Measurements from ENCODE around the gene IRS1. TPM values are rescaled to one million over a fixed set of nuclear protein-coding genes. Genes with fewer than 3 reads are reported as not detected.

The IRS1 gene
- total RNA-seq, 1 donor from 2014 or later: 3.2 TPM

DNA sequence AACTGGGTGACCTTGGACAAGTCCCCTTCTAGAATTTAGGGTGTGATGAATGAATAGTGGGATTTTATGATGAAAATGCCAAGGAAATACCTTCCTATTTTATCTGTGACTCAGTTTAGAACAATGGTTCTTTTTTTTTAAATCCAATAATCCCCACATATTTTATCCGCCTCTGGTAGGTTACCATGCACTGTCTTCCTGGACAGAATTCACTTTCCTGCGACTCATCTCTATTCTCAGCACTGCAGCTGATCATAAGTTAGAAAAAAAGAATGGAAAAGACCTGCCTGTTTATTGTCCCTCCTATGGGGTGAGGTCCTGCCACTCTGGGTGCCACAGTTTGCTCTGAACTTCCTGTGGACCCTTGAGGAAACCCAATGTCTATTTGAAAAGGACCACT lies 73.1 kb downstream of the IRS1 start:
- H3K9me3 Mint-ChIP-seq: no peaks in the 10 kb centered on the region
- H3K4me1 Mint-ChIP-seq: peaks cover 3% of the 10 kb centered on the region
- H3K27me3 Mint-ChIP-seq: peaks cover 14% of the 10 kb centered on the region
- no peak for DNase-seq
- H3K27ac Mint-ChIP-seq: no peak overlapping the region
- POLR2A ChIA-PET: interaction anchor here (0.6 kb wide), 1 partner anchor 327 kb away, joined by 6 read pairs; no protein-coding TSS in a partner anchor
- TF ChIP-seq, protein P1, sequence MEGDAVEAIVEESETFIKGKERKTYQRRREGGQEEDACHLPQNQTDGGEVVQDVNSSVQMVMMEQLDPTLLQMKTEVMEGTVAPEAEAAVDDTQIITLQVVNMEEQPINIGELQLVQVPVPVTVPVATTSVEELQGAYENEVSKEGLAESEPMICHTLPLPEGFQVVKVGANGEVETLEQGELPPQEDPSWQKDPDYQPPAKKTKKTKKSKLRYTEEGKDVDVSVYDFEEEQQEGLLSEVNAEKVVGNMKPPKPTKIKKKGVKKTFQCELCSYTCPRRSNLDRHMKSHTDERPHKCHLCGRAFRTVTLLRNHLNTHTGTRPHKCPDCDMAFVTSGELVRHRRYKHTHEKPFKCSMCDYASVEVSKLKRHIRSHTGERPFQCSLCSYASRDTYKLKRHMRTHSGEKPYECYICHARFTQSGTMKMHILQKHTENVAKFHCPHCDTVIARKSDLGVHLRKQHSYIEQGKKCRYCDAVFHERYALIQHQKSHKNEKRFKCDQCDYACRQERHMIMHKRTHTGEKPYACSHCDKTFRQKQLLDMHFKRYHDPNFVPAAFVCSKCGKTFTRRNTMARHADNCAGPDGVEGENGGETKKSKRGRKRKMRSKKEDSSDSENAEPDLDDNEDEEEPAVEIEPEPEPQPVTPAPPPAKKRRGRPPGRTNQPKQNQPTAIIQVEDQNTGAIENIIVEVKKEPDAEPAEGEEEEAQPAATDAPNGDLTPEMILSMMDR (IDR thresholded peaks at IDR 0.05): no peak
- intact Hi-C loops (cut with micrococcal nuclease): no loop called here
- no peak for ATAC-seq (ENCODE audit: low read depth)
- no peak overlapping the region for H3K4me3 Mint-ChIP-seq
- no peaks in the 10 kb centered on the region for H3K36me3 Mint-ChIP-seq (ENCODE audit: low read depth)
- CTCF ChIA-PET: no interaction called here

DNA sequence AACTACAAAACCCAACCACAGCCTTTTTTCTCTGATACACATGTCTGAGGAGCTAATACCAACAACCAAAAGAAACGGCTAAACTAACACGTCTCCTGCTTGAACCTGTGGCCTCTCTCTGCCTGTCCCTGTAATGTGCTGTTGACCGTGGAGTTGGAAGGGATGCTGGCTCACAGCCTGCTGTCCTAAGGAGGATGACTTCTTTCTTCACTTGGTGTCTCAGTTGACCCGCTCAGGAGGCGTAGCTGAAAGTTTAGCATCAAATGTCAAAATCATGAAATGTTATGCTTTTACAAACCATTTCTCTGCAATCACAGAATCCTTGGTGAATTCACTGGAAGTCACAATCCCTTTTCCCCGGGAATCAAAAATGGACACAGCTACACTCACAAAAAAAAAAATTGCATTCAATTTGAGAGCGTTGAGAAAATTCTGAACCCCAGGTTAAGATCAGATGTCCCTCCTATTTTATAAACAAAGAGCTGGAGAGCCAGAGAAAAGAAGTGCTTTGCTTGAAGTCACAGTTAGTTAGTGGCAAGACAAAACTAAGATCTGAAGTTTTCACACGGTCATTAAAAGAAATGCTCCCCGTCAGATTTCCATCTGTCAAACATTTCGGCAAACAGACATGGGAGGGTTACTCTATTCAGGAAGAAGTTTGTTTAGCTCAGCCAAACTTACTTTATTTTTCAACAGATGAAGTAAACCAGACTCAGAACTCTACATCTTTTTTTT lies 74.3 kb downstream of the IRS1 start:
- TF ChIP-seq, protein P1 (IDR thresholded peaks at IDR 0.05): no peak
- DNase-seq (no peak), ATAC-seq (ENCODE audit: low read depth) (no peak)
- POLR2A ChIA-PET: no interaction called here
- Mint-ChIP-seq H3K4me1 (peaks cover 3% of the 10 kb centered on the region), H3K36me3 (ENCODE audit: low read depth) (no peaks in the 10 kb centered on the region), H3K9me3 (no peaks in the 10 kb centered on the region), H3K27me3 (peaks cover 22% of the 10 kb centered on the region), H3K4me3 (no peak overlapping the region), H3K27ac (no peak overlapping the region)
- CTCF ChIA-PET: no interaction called here
- intact Hi-C loops (cut with micrococcal nuclease): no loop called here

DNA sequence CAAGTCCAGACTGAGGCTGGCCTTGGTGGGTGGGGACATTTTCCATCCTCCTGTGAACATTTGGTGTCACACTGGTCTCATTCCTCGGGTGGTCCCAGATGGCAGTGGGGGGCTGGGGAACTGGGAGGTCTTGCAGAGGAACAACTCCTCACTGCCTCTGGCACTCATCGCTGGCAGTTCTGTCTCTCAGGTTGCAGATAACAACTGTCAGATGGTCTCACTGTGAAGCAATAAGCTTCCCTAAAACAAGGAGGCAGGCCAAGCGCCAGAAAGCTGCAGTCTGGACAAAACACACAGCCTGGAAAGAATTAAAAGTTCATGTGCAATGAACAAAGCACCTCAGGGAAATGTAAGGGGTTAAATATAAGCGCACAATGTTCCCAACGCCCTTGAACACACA lies 78.1 kb downstream of the IRS1 start:
- H3K27me3 Mint-ChIP-seq: peaks cover 29% of the 10 kb centered on the region
- H3K27ac Mint-ChIP-seq: no peak overlapping the region
- H3K4me1 Mint-ChIP-seq: peaks cover 3% of the 10 kb centered on the region
- H3K4me3 Mint-ChIP-seq: no peak overlapping the region
- ATAC-seq (ENCODE audit: low read depth): no peak
- ChIA-PET CTCF (no interaction called here), POLR2A (no interaction called here)
- intact Hi-C loops (cut with micrococcal nuclease): no loop called here
- no peaks in the 10 kb centered on the region for H3K36me3 Mint-ChIP-seq (ENCODE audit: low read depth)
- no peak for DNase-seq
- TF ChIP-seq, protein P1 (IDR thresholded peaks at IDR 0.05): no peak
- H3K9me3 Mint-ChIP-seq: no peaks in the 10 kb centered on the region

DNA sequence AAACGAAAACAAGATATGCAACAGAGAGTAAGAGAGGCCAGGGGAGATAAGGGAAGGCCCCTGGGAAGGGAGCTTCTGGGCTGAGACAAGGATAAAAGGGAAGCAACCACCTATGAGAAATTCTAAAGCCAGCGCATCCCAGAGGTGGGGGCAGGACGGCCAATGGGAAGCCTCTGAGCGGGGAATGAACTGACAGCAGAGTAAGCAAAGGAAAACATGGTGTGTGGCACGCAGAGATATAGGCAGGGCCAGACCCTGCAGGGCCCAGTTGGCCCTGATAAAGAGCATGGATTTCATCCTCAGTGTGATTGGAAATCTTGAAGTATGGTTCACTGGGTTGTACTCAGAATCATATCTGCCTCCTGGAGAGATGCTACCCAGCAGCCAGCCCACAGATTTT lies 78.7 kb downstream of the IRS1 start:
- Mint-ChIP-seq H3K9me3 (no peaks in the 10 kb centered on the region), H3K4me1 (peaks cover 8% of the 10 kb centered on the region), H3K4me3 (no peak overlapping the region), H3K27me3 (peaks cover 28% of the 10 kb centered on the region), H3K36me3 (ENCODE audit: low read depth) (no peaks in the 10 kb centered on the region), H3K27ac (no peak overlapping the region)
- ATAC-seq (ENCODE audit: low read depth) (no peak), DNase-seq (no peak)
- intact Hi-C loops (cut with micrococcal nuclease): no loop called here
- ChIA-PET POLR2A (no interaction called here), CTCF (no interaction called here)
- TF ChIP-seq, protein P1 (IDR thresholded peaks at IDR 0.05): no peak

DNA sequence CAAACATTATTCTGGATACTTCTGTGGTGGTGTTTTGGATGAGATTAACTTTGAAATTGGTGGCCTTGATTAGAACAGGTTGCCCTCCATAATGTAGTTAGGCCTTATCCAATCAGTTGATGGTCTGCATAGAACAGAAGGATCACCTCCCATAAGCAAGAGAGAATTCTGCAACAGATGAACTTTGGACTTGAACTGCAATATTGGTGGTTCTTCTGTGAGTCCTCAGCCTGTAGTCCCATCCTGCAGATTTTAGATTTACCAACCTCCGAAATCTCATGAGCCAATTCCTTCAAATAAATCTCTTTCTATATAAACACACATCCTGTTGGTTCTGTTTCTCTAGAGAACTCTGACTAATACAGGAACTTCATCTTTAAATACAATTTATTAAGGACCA lies 81.9 kb downstream of the IRS1 start:
- Mint-ChIP-seq H3K4me3 (no peak overlapping the region), H3K27me3 (peaks cover 17% of the 10 kb centered on the region), H3K9me3 (no peaks in the 10 kb centered on the region), H3K36me3 (ENCODE audit: low read depth) (no peaks in the 10 kb centered on the region), H3K27ac (no peak overlapping the region), H3K4me1 (peaks cover 9% of the 10 kb centered on the region)
- TF ChIP-seq, protein P1 (IDR thresholded peaks at IDR 0.05): no peak
- DNase-seq (no peak), ATAC-seq (ENCODE audit: low read depth) (no peak)
- ChIA-PET POLR2A (no interaction called here), CTCF (no interaction called here)
- intact Hi-C loops (cut with micrococcal nuclease): no loop called here
